Testis (tissue), 3 donors: ENCODE data around the gene CELF3. TPM values are rescaled to one million over a fixed set of nuclear protein-coding genes. Genes with fewer than 3 reads are reported as not detected.
A peak's percentile ranks its signal among the peaks of the same experiment; 100 is the strongest.

Experiments used
- DNase-seq: peaks from one replicate; pipeline ENCODE4 v3.0.0-alpha.2; 2019
- H3K27ac ChIP-seq, 2 donors: fragments of 200-600 bp; sonication (generic); one replicate each; pipeline ENCODE4 v1.5.1; 2019
- H3K27me3 ChIP-seq: fragments of 200-600 bp; sonication (generic); one replicate; pipeline ENCODE4 v1.5.1; 2019
- H3K36me3 ChIP-seq: fragments of 200-600 bp; sonication (generic); one replicate; pipeline ENCODE4 v1.5.1; 2017; ENCODE audit warnings: low read depth; ENCODE audit errors: missing control alignments
- H3K4me1 ChIP-seq: fragments of 200-600 bp; sonication (generic); one replicate; pipeline ENCODE4 v1.5.1; 2019
- H3K4me3 ChIP-seq, 2 donors: fragments of 200-600 bp; sonication (generic); one replicate each; pipeline ENCODE4 v1.5.1; 2017 to 2019
- H3K9me3 ChIP-seq: fragments of 200-600 bp; sonication (generic); one replicate; pipeline ENCODE4 v1.5.1; 2017
- CTCF ChIP-seq, 3 experiments: fragments of 450-650 bp in 2 of 3; fragments of 200-600 bp in 1 of 3; sonication (generic) in 1 of 3; IDR thresholded peaks; one replicate each; pipeline ENCODE4 v1.5.1; 2016 to 2019; ENCODE audit warnings: antibody characterized with exemption in 3 of 3, mild to moderate bottlenecking in 2 of 3, moderate library complexity in 1 of 3
- POLR2A ChIP-seq: fragments of 450-650 bp; IDR thresholded peaks from one replicate; pipeline ENCODE4 v1.6.1; 2017; ENCODE audit warnings: antibody characterized with exemption, mild to moderate bottlenecking, moderate library complexity
- WGBS, 2 donors: methylation state at CpG; one replicate each; pipeline ENCODE4 v1.1.5; 2018; 5-methylcytosine and 5-hydroxymethylcytosine counted together
- intact Hi-C: fragments of 100-400 bp; cut with DNase I; formaldehyde crosslinking; loops from one replicate; pipeline ENCODE4 v1.15.1; 2023; ENCODE audit warnings: low total_unique reads
- polyA plus RNA-seq: library from polyadenylated mRNA; stranded (reverse); fragments of 350-450 nt; fragmentation: Illumina TruSeq; extraction: RNeasy Lipid Tissue Mini Kit (QIAGEN cat#74804); gene quantifications from one replicate; pipeline ENCODE4 v1.2.3, GENCODE V29; 2014; ENCODE audit warnings: low read depth, low replicate concordance; ENCODE audit not compliant: insufficient read depth
- total RNA-seq, 2 donors: library from RNA; depleted of rRNA; stranded (reverse); fragments of >200 nt; gene quantifications; one replicate each; pipeline ENCODE4 v1.2.3, GENCODE V29; 2016

Gene CELF3
- total and polyA plus RNA-seq, 3 donors from 2014 or later = 2.6 to 4.6 (median 3.2) TPM

GRCh38 chr1:151704246-151704645 is 12.4 kb downstream of the CELF3 start:
- 70 to 96% methylated on average over 4 of the region's 4 CpGs for WGBS, 2 donors
- H3K36me3 ChIP-seq = peaks cover 4% of the 10 kb centered on the region
- H3K4me3 ChIP-seq = no peak overlapping the region

GRCh38 chr1:151703813-151704212 is 12.8 kb downstream of the CELF3 start:
- TF ChIP-seq CTCF (IDR thresholded peaks at IDR 0.05) = no peak
- TF ChIP-seq POLR2A = no peak
- DNase-seq = no peak
- Histone ChIP-seq H3K4me3 (no peak overlapping the region), H3K4me1 (no peaks in the 10 kb centered on the region), H3K27me3 (no peaks in the 10 kb centered on the region), H3K27ac (no peak overlapping the region), H3K36me3 (peaks cover 4% of the 10 kb centered on the region), H3K9me3 (no peaks in the 10 kb centered on the region)
- 54 to 82% methylated on average over 17 of the region's 17 CpGs for whole genome bisulfite sequencing, 2 donors
- intact Hi-C loops = no loop called here

More at GRCh38 chr1:151704246-151704645, 12.4 kb downstream of the CELF3 start:
- no peak overlapping the region for H3K27ac ChIP-seq
- DNase-seq = no peak
- no peaks in the 10 kb centered on the region for H3K9me3 ChIP-seq
- intact Hi-C loops = no loop called here
- no peaks in the 10 kb centered on the region for H3K27me3 ChIP-seq
- TF ChIP-seq POLR2A (no peak), CTCF (IDR thresholded peaks at IDR 0.05) (no peak)
- no peaks in the 10 kb centered on the region for H3K4me1 ChIP-seq

GRCh38 chr1:151702936-151703335 is 13.7 kb downstream of the CELF3 start:
- peaks cover 4% of the 10 kb centered on the region for H3K36me3 ChIP-seq
- no peaks in the 10 kb centered on the region for H3K27me3 ChIP-seq
- no peaks in the 10 kb centered on the region for H3K9me3 ChIP-seq
- H3K4me3 ChIP-seq = no peak overlapping the region
- no peak for TF ChIP-seq CTCF (IDR thresholded peaks at IDR 0.05)
- no peak for TF ChIP-seq POLR2A
- WGBS, 2 donors = 48 to 57% methylated on average over 6 to 8 of the region's 8 CpGs
- intact Hi-C loops = no loop called here
- no peak overlapping the region for H3K27ac ChIP-seq
- no peak for DNase-seq
- H3K4me1 ChIP-seq = no peaks in the 10 kb centered on the region

- no peak for DNase-seq
- peaks cover 4% of the 10 kb centered on the region for H3K36me3 ChIP-seq
- H3K4me1 ChIP-seq = no peaks in the 10 kb centered on the region
- no peak for TF ChIP-seq CTCF (IDR thresholded peaks at IDR 0.05)
- TF ChIP-seq POLR2A = no peak
- no peak overlapping the region for H3K4me3 ChIP-seq
- WGBS, 2 donors = 88 to 98% methylated on average over 5 of the region's 5 CpGs
- intact Hi-C loops = no loop called here
- H3K27me3 ChIP-seq = no peaks in the 10 kb centered on the region
- no peak overlapping the region for H3K27ac ChIP-seq
- H3K9me3 ChIP-seq = no peaks in the 10 kb centered on the region
These were observed 15.1 kb downstream of the CELF3 start for GRCh38 chr1:151701515-151701914.

GRCh38 chr1:151693057-151693651 is 23.4 kb downstream of the CELF3 start:
- TF ChIP-seq CTCF (IDR thresholded peaks at IDR 0.05) (peak in 1 of 3 experiments; percentile 34), POLR2A (no peak)
- intact Hi-C loops = no loop called here
- H3K36me3 ChIP-seq = no peaks in the 10 kb centered on the region

More at GRCh38 chr1:151693057-151693651, 23.4 kb downstream of the CELF3 start:
- DNase-seq = no peak
- WGBS, 2 donors = 74 to 86% methylated on average over 4 of the region's 4 CpGs
- no peaks in the 10 kb centered on the region for H3K4me1 ChIP-seq
- H3K4me3 ChIP-seq = no peak overlapping the region
- no peak overlapping the region for H3K27ac ChIP-seq
- no peaks in the 10 kb centered on the region for H3K9me3 ChIP-seq
- no peaks in the 10 kb centered on the region for H3K27me3 ChIP-seq
